IPS-15b (cell line): Measurements from ENCODE around the gene MRPL51.

Experiments used
- H3K27me3 ChIP-seq: one replicate; pipeline ENCODE4 v1.6.1; 2013; ENCODE audit warnings: low read length; ENCODE audit not compliant: control insufficient read depth, insufficient read depth
- H3K36me3 ChIP-seq: one replicate; pipeline ENCODE4 v1.6.1; 2013; ENCODE audit warnings: low read length; ENCODE audit not compliant: control insufficient read depth, insufficient read depth
- H3K4me1 ChIP-seq: one replicate; pipeline ENCODE4 v1.6.1; 2013; ENCODE audit warnings: mild to moderate bottlenecking, low read length; ENCODE audit not compliant: control insufficient read depth, insufficient read depth
- H3K4me3 ChIP-seq: one replicate; pipeline ENCODE4 v1.5.1; 2013; ENCODE audit warnings: low read depth, low read length
- H3K9ac ChIP-seq: one replicate; pipeline ENCODE4 v1.6.1; 2013; ENCODE audit warnings: low read depth, mild to moderate bottlenecking, low read length
- H3K9me3 ChIP-seq: one replicate; pipeline ENCODE4 v1.6.1; 2013; ENCODE audit warnings: mild to moderate bottlenecking, low read length; ENCODE audit not compliant: control insufficient read depth, insufficient read depth

MRPL51 gene

GRCh38 chr12:6451348-6452244 is 41.5 kb downstream of the MRPL51 start, which contains the start of gene TAPBPL:
TAPBPL (plus strand) TSS chr12:6452042; CDS start chr12:6452249, 207 bp downstream.
- H3K4me3 ChIP-seq, result peak within 1 kb of the TSS; percentile 50
- peaks cover 17% of the 10 kb centered on the region for H3K4me1 ChIP-seq
- H3K36me3 ChIP-seq, result no peaks in the 10 kb centered on the region
- no peaks in the 10 kb centered on the region for H3K9me3 ChIP-seq
- H3K9ac ChIP-seq, result peak within 1 kb of the TSS; percentile 77
- no peaks in the 10 kb centered on the region for H3K27me3 ChIP-seq

- Histone ChIP-seq H3K9ac (peak overlapping the region; percentile 77), H3K4me3 (peak overlapping the region; percentile 50), H3K27me3 (no peaks in the 10 kb centered on the region), H3K9me3 (no peaks in the 10 kb centered on the region), H3K4me1 (peaks cover 17% of the 10 kb centered on the region), H3K36me3 (no peaks in the 10 kb centered on the region)
Observed at GRCh38 chr12:6450869-6451347, 42.2 kb downstream of the MRPL51 start.

- peak overlapping the region; percentile 50 for H3K4me3 ChIP-seq
- no peaks in the 10 kb centered on the region for H3K36me3 ChIP-seq
- peaks cover 17% of the 10 kb centered on the region for H3K4me1 ChIP-seq
- H3K9me3 ChIP-seq, result no peaks in the 10 kb centered on the region
- no peaks in the 10 kb centered on the region for H3K27me3 ChIP-seq
- peak overlapping the region; percentile 77 for H3K9ac ChIP-seq
Observed at GRCh38 chr12:6450091-6450868, 42.8 kb downstream of the MRPL51 start.

DNA sequence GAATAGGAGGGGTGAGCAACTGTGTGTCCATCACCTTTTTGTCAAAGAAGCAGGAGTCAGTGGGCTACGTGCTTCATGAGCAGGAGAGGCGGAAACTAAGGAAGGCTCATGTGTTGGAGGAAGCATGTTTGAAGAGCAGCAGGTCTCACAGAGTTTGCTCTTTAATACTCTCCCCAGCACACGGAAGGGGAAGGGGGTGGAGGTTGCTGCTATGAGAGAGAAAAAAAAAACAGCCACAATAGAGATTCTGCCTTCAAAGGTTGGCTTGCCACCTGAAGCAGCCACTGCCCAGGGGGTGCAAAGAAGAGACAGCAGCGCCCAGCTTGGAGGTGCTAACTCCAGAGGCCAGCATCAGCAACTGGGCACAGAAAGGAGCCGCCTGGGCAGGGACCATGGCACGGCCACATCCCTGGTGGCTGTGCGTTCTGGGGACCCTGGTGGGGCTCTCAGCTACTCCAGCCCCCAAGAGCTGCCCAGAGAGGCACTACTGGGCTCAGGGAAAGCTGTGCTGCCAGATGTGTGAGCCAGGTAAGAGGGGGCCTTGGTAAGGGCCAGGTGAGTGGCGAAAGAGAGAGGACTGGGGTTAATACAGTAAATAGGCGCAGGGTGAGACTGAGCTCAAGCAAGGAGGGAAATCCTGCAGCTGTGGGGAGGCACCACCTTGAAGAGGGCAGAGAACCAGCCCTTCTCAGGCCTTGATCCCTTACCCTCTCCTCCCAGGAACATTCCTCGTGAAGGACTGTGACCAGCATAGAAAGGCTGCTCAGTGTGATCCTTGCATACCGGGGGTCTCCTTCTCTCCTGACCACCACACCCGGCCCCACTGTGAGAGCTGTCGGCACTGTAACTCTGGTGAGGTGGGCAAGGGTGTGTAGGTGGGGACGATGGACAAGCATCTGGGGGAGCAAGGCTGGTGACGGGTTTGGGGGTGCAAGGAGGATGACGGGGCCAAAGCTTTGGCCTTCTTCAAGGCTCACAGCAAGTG is 48.1 kb downstream of the MRPL51 start, which contains the start of gene CD27:
Gene CD27, plus strand, starts transcription at position 252 of the 985 bp plus-strand sequence. Its CDS starts 141 bp downstream, at position 393.
- Histone ChIP-seq H3K4me1 (peaks cover under 1% of the 10 kb centered on the region), H3K4me3 (no peak within 1 kb of the TSS), H3K36me3 (no peaks in the 10 kb centered on the region), H3K27me3 (no peaks in the 10 kb centered on the region), H3K9me3 (no peaks in the 10 kb centered on the region), H3K9ac (no peak within 1 kb of the TSS)

DNA sequence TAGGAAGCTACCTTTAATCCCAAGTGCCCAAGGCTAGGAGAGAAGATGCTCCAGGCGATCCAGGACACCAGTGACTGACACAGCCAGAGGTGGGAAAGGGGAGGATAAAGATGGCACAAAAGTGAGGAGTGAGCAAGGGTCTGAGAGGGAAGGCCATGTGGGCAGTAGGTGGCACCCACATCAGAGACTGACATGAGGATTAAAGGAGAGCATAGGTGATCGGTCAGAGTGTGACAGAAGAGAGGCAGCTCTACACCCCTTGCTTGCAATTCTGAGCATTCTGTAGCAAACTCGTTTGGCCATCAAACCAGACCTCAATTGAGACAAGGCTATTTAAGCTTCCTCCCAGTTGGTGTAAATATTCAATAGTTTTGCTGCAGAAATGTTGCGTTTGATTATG is 49.0 kb downstream of the MRPL51 start:
- Histone ChIP-seq H3K4me1 (no peaks in the 10 kb centered on the region), H3K4me3 (no peak overlapping the region), H3K9me3 (no peaks in the 10 kb centered on the region), H3K36me3 (no peaks in the 10 kb centered on the region), H3K9ac (no peak overlapping the region), H3K27me3 (no peaks in the 10 kb centered on the region)

- no peaks in the 10 kb centered on the region for H3K36me3 ChIP-seq
- no peaks in the 10 kb centered on the region for H3K9me3 ChIP-seq
- no peak overlapping the region for H3K9ac ChIP-seq
- no peaks in the 10 kb centered on the region for H3K27me3 ChIP-seq
- H3K4me1 ChIP-seq, result no peaks in the 10 kb centered on the region
- H3K4me3 ChIP-seq, result no peak overlapping the region
Observed at GRCh38 chr12:6443361-6443983, 49.6 kb downstream of the MRPL51 start.

DNA sequence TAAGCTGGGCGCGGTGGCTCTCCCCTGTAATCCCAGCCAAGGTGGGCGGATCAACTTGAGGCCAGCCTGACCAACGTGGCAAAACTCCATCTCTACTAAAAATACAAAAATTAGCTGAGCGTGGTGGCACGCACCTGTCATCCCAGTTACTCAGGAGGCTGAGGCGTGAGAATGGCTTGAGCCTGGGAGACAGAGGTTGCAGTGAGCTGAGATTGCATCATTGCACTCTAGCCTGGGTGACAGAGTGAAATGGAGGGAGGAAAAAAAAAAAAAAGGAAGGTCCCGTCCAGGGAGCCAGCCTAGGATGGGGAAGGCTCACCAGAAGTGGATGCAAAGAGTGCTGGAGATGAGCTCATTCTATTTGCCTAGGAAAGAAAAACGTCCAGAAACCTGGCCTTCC is 50.2 kb downstream of the MRPL51 start:
- Histone ChIP-seq H3K36me3 (no peaks in the 10 kb centered on the region), H3K27me3 (no peaks in the 10 kb centered on the region), H3K9me3 (no peaks in the 10 kb centered on the region), H3K9ac (no peak overlapping the region), H3K4me3 (no peak overlapping the region), H3K4me1 (no peaks in the 10 kb centered on the region)
